GM21786 (cell line): ENCODE data around the gene GLRX.
"Not testable (repeated sequence)": the region's sequence is repeated elsewhere in the genome, so short reads cannot be mapped to it uniquely, and the experiment has no call there.

Source experiments
- ATAC-seq: cut with Tn5 transposase; IDR thresholded peaks from one replicate; pipeline ENCODE4 v1.9.1; 2021; ENCODE audit not compliant: unreplicated experiment

GLRX gene

DNA sequence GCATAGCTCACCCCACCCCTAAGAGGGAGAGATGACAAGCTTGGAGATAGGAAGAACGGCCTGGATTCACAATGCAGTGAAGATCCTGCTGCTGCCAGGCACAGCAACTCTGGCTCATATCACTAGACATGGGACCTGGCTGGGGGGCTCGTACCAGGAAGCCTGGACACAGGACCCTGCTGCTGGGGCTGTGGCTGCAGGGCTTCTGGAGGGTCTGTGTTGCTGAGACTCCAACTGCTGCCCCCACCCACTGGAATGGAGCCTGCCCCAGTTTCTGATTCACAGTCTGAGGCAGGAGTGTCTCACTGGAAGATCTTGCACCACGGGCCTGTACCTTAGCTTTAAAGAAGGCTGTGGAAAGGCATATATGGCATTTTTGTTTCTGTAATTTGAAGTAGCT, 31.0 kb upstream of the GLRX start:
- ATAC-seq = no peak

GRCh38 chr5:95852567-95852966, 30.0 kb upstream of the GLRX start:
- no peak for ATAC-seq

DNA sequence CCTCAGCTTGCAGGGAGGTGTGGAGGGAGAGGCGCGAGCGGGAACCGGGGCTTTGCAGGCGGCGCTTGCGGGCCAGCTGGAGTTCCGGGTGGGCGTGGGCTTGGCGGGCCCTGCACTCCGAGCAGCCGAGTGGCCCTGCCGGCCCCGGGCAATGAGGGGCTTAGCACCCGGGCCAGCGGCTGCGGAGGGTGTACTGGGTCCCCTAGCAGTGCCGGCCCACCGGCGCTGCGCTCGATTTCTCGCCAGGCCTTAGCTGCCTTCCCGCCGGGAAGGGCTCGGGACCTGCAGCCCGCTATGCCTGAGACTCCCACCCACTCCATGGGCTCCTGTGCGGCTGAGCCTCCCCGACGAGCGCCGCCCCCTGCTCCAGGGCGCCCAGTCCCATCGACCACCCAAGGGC, 28.6 kb upstream of the GLRX start:
- not testable (repeated sequence) for ATAC-seq

- ATAC-seq = no peak
These were observed 27.9 kb upstream of the GLRX start for GRCh38 chr5:95850391-95850894.

DNA sequence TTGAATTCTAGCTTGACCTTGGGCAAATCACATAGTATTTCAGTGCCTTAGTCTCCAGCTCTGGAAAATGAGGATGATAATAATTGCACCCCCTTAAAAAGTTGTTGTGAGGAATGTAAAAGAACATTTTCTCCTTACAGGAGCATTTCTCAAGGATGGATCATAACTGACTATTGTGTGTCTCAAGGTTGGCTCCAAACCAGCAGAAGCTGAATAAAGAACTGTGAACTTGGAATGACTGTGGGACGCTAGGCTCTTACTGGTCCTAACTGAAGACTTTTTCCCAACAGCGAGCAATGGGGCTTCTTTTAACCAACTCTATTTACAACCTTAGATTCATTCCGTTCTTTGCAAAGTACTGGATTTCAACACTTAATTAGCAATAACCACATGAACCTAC, 26.2 kb upstream of the GLRX start:
- no peak for ATAC-seq

- no peak for ATAC-seq
These were observed 24.7 kb upstream of the GLRX start for GRCh38 chr5:95847261-95847592.

DNA sequence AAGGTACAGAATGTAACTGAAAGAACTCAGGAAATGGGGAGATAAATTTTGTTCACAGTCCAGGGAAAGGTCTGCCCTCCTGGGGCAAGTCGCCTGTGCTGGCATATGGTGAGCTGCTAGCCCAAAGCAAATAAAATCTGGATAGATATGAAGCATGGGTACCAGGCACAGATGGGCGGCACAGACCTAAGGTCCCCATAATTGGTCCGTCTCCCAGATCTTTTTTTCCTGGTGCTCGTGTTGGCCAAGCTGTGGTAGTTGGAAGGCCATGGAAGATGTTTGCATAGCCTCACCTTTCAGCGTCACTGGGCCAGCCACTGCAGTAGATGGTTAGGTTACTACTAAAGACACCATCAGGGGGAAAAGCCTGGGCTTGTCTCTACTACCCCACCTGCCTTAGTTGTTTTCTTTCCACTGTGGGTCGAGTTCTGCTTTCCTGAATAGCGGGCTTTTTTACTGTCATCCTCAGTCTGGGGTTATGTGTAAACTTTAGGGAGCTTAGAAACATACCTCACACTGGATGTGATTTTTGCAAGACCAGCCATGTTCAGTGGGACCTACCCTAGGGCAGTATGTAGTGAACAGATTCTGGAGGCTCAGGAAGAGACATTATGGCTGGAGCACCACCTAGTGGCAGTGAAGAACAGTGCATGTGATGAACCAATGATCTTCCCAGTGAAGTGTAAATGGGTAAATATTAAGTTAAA, 24.2 kb upstream of the GLRX start:
- ATAC-seq = peak; percentile 52

- no peak for ATAC-seq
These were observed 22.9 kb upstream of the GLRX start for GRCh38 chr5:95845391-95845790.

- ATAC-seq = no peak
These were observed 21.3 kb upstream of the GLRX start for GRCh38 chr5:95843733-95844223.

GRCh38 chr5:95842854-95843544, 20.5 kb upstream of the GLRX start:
- peak; percentile 93 for ATAC-seq

- ATAC-seq = no peak
These were observed 19.6 kb upstream of the GLRX start for GRCh38 chr5:95841914-95842812.

DNA sequence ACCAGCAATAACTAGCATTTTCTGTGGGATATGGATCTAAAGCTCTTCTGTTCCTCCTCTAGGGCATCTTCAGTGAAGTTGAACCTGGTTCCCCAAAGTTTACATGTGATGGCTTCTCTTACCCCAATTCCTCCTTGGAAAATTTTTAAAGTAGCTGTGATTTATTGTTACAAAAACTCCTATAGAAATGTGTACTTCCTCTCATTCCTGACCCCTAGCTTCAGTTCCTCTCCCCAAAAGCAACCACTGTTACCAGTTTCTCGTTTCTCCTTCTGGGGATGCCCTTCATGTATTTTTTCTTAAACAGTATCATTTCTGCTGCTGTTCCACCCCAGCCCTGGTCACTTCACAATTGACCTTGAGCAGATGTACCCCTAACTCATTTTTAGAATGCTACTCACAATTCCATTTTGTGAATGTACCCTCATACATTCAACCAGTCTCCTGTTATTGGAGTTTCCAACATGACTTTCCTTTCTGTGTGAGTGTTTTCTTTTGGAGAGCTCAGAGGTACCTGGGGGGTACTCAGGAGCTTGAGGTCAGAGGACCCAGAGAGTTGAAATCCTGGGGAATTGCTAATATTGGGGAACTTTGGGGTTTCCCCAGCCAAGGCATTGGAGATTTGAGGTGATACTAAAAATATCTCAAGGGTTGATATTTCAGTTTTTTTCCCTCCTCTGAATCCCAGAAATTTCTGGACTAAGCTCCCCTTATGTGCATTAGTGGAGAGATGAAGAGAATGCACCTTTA, 18.6 kb upstream of the GLRX start:
- no peak for ATAC-seq

DNA sequence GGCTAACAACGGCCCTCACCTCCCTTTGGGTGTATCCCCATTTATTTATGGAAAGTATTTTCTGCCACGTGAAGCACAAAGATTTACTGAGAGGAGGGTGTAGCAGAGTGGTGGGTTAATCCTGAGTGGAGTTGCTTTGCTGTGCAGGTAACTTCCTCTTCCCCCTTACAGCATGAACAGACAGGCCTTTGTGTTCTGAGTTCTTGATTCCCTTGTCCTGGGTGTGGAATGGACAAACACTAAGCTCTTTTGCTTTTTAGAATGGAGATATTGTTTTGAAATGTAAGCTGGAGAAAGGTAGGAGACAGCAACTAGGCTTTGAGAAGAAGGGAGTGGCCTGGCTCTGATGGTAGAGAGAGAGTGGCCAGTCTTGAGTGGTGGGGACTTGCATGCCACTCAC, 17.1 kb upstream of the GLRX start:
- ATAC-seq = no peak

DNA sequence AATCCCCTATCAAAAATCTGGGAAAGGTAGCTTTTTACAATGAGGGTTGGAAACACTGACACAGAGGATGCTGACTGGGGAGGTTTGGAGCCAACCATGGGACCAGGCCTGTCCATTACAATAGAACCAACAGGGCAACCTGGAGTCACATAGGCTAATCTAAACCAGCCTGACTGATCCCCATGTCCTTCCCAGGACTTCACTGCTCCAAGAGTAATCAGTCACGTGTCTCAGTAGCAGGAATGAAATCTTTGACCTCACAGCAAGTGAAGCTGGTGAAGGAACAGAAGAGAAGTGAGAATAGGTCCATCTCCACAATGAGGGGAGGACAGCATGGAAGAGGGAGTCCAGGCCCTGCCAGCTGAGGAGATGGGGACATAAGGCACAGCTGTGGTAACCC, 16.0 kb upstream of the GLRX start:
- ATAC-seq = no peak

- no peak for ATAC-seq
These were observed 15.5 kb upstream of the GLRX start for GRCh38 chr5:95838001-95838520.

- ATAC-seq = no peak
These were observed 15.0 kb upstream of the GLRX start for GRCh38 chr5:95837492-95837891.

GRCh38 chr5:95836971-95837370, 14.4 kb upstream of the GLRX start:
- ATAC-seq = not testable (repeated sequence)

DNA sequence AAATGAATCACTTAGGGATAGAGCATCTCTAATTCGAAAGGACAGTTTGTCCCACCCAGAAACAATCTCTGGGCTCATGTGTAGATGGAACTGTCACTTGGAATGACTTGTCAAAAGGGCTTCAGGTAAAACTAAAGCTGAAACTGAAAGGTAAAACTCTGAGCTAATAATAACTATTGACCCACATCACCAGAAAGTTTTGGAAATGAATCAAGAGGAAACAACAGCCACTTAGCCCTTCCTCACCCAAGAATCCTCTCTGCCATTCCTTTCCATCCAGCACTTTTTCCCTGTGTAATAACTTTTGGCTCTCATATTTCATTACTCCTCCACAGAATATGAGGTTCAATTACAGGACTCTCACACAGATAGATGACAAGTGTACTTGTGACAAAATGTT, 14.0 kb upstream of the GLRX start:
- ATAC-seq = peak; percentile 21

GRCh38 chr5:95835682-95836385, 13.3 kb upstream of the GLRX start:
- no peak for ATAC-seq

DNA sequence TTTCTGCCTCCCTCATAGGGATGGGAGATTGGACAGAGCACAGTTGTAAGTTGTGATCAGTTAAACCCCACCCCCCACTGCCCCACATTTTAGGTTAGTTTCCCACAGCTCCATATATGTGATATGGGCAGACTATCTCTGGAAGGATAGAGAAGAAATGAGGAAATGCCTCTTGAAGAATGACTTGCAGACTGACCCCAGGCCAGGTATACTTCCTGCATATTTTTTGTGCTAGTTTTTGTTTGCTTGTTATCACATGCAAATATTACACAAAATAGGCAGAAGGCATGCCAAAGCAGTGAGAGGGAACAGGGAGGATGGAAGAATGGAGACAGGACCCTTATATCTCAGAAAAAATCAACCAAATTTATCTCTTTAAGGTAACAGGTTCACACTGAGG, 10.1 kb upstream of the GLRX start:
- ATAC-seq = no peak
